ENCODE data around the gene CLPSL2.

DNA sequence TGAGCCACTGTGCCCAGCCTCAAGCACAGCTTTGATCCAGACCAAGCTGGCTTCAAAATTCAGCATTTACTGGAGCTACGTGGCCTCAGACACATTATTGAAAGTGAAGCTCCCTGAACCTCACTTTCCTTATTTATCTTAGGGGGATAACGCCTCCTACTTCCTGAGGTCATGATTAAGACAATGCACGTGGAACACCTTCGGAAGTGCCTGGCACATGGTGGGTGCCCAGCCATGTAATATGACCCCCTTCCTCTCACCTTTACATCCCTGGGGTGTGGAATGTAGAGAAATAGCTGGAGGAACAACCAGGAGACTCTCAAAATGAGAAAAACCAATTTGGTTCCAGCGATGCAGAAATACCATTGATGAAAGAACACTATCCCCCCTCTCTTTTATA is 22.3 kb downstream of the CLPSL2 start:
- TF ChIP-seq CTCF (IDR thresholded peaks at IDR 0.05) (no peak), POLR2A (IDR thresholded peaks at IDR 0.05) (no peak), EP300 (IDR thresholded peaks at IDR 0.05) (no peak)
